Peyer's patch (tissue), 4 donors: ENCODE measurements around the gene SNRK. TPM values are rescaled to one million over a fixed set of nuclear protein-coding genes. Genes with fewer than 3 reads are reported as not detected.

ENCODE experiments used
- DNase-seq, 3 donors: peaks; one replicate each; pipeline ENCODE4 v3.0.0-alpha.2; 2017 to 2019
- H3K27ac ChIP-seq, 4 donors: fragments of 200-600 bp; sonication (generic); one replicate each; pipeline ENCODE4 v1.5.1; 2016 to 2019
- H3K27me3 ChIP-seq, 2 donors: fragments of 200-600 bp; sonication (generic); one replicate each; pipeline ENCODE4 v1.5.1; 2019
- H3K36me3 ChIP-seq, 3 donors: fragments of 200-600 bp; sonication (generic); one replicate each; pipeline ENCODE4 v1.5.1; 2016 to 2019
- H3K4me1 ChIP-seq, 4 donors: fragments of 200-600 bp; sonication (generic); one replicate each; pipeline ENCODE4 v1.5.1; 2016 to 2019
- H3K4me3 ChIP-seq, 4 donors: fragments of 200-600 bp; sonication (generic); 1 replicate in 3 of 4; 2 replicates in 1 of 4; pipeline ENCODE4 v1.5.1; 2016 to 2019; ENCODE audit warnings: mild to moderate bottlenecking in 1 of 4
- H3K9me3 ChIP-seq, 4 donors: fragments of 200-600 bp; sonication (generic); one replicate each; pipeline ENCODE4 v1.5.1; 2016 to 2019; ENCODE audit warnings: mild to moderate bottlenecking in 1 of 4
- CTCF ChIP-seq, 6 experiments: fragments of 450-650 bp in 4 of 6; fragments of 200-600 bp in 2 of 6; sonication (generic) in 1 of 6; IDR thresholded peaks; one replicate each; pipeline ENCODE4 v1.5.1; 2017 to 2019; ENCODE audit warnings: antibody characterized with exemption in 6 of 6, mild to moderate bottlenecking in 3 of 6, moderate library complexity in 1 of 6
- POLR2A ChIP-seq, 2 donors: fragments of 450-650 bp; IDR thresholded peaks; one replicate each; pipeline ENCODE4 v1.5.1; 2017; ENCODE audit warnings: antibody characterized with exemption in 2 of 2, mild to moderate bottlenecking in 2 of 2, moderate library complexity in 2 of 2
- total RNA-seq, 4 donors: library from RNA; depleted of rRNA; stranded (reverse); fragments of >200 nt; gene quantifications; one replicate each; pipeline ENCODE4 v1.1.0, GENCODE V29; 2016

The SNRK gene
- total RNA-seq, 4 donors from 2014 or later, result 48.7 to 69.4 (median 56.7) TPM

GRCh38 chr3:43343815-43344214 lies 57.5 kb downstream of the SNRK start:
- H3K9me3 ChIP-seq, result peaks cover 0 to 7% (median 0%) of the 10 kb centered on the region in 4 donors
- no peak overlapping the region for H3K4me3 ChIP-seq
- no peaks in the 10 kb centered on the region for H3K4me1 ChIP-seq
- TF ChIP-seq POLR2A (IDR thresholded peaks at IDR 0.05) (no peak), CTCF (IDR thresholded peaks at IDR 0.05) (no peak)
- peaks cover 0 to 96% (median 0%) of the 10 kb centered on the region in 3 donors for H3K36me3 ChIP-seq
- H3K27me3 ChIP-seq, result no peaks in the 10 kb centered on the region
- H3K27ac ChIP-seq, result peak overlapping the region in 1 of 4 donors; percentile 28
- DNase-seq, result no peak

GRCh38 chr3:43344520-43344919 lies 58.2 kb downstream of the SNRK start:
- Histone ChIP-seq H3K27me3 (no peaks in the 10 kb centered on the region), H3K4me3 (no peak overlapping the region), H3K36me3 (peaks cover 0 to 96% (median 0%) of the 10 kb centered on the region in 3 donors), H3K4me1 (no peaks in the 10 kb centered on the region), H3K27ac (no peak overlapping the region), H3K9me3 (no peaks in the 10 kb centered on the region)
- DNase-seq, result no peak
- TF ChIP-seq CTCF (IDR thresholded peaks at IDR 0.05) (no peak), POLR2A (IDR thresholded peaks at IDR 0.05) (no peak)

- H3K4me3 ChIP-seq, result no peak overlapping the region
- peak overlapping the region in 2 of 4 donors; percentile 9 to 62 for H3K27ac ChIP-seq
- TF ChIP-seq POLR2A (IDR thresholded peaks at IDR 0.05), result no peak
- no peak for TF ChIP-seq CTCF (IDR thresholded peaks at IDR 0.05)
- no peaks in the 10 kb centered on the region for H3K9me3 ChIP-seq
- peaks cover 0 to 98% (median 0%) of the 10 kb centered on the region in 3 donors for H3K36me3 ChIP-seq
- no peak for DNase-seq
- no peaks in the 10 kb centered on the region for H3K4me1 ChIP-seq
- no peaks in the 10 kb centered on the region for H3K27me3 ChIP-seq
Measured at GRCh38 chr3:43345246-43345645, 58.9 kb downstream of the SNRK start.

GRCh38 chr3:43345877-43346276 lies 59.5 kb downstream of the SNRK start:
- TF ChIP-seq POLR2A (IDR thresholded peaks at IDR 0.05) (no peak), CTCF (IDR thresholded peaks at IDR 0.05) (no peak)
- H3K4me1 ChIP-seq, result no peaks in the 10 kb centered on the region
- H3K27me3 ChIP-seq, result no peaks in the 10 kb centered on the region
- no peak overlapping the region for H3K4me3 ChIP-seq
- peaks cover 0 to 94% (median 0%) of the 10 kb centered on the region in 3 donors for H3K36me3 ChIP-seq
- DNase-seq, result no peak
- H3K27ac ChIP-seq, result peak overlapping the region in 3 of 4 donors; percentile 1 to 62 (median 9)
- no peaks in the 10 kb centered on the region for H3K9me3 ChIP-seq

GRCh38 chr3:43346978-43347749 lies 60.8 kb downstream of the SNRK start:
- no peaks in the 10 kb centered on the region for H3K27me3 ChIP-seq
- H3K27ac ChIP-seq, result peak overlapping the region; percentile 58 to 80 (median 64)
- H3K4me1 ChIP-seq, result no peaks in the 10 kb centered on the region
- no peaks in the 10 kb centered on the region for H3K9me3 ChIP-seq
- H3K36me3 ChIP-seq, result peaks cover 0 to 81% (median 0%) of the 10 kb centered on the region in 3 donors
- peak; percentile 26 to 72 (median 43) for DNase-seq
- TF ChIP-seq POLR2A (IDR thresholded peaks at IDR 0.05), result no peak
- TF ChIP-seq CTCF (IDR thresholded peaks at IDR 0.05), result no peak
- H3K4me3 ChIP-seq, result no peak overlapping the region
